HG02623 (cell line): ENCODE measurements around the gene JADE2.

Source experiments
- ATAC-seq: cut with Tn5 transposase; IDR thresholded peaks from one replicate; pipeline ENCODE4 v1.9.1; 2021; ENCODE audit warnings: moderate library complexity; ENCODE audit not compliant: unreplicated experiment

Gene JADE2

DNA sequence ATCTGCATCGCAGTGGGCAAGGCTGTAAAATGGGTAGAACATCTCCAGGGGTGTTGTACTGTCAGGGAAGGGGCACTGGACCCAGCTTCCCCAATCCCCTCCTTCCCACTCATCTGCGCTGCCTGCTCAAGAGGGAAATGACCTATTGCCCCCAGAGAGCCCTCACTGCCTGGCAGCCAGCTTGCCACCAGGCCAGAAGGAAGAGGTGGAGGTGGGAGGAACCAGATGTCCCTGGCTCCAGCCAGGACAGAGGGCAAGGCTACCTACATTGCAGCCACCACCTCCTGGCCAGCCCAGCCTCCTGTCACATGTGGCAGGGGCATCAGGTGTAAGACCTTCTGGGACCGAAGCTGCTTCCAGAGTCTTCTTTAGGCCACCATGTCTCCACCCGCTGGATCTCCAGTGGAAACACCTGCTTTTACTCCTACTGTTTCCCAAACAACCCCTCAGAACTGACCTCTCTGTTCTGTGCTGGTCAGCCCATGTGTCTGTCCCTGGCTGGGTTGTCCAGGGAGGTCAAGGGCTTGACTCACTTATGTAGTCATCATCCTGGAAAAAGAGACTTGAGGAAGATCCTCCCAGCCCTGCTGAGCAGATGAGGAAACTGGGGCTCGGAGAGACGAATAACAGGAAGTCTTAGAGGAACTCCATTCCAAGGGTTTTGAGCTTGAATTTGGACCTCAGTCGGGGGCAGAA lies 42.3 kb downstream of the JADE2 start:
- no peak for ATAC-seq

GRCh38 chr5:134568337-134568700 lies 42.8 kb downstream of the JADE2 start:
- no peak for ATAC-seq

GRCh38 chr5:134568761-134569695 lies 43.6 kb downstream of the JADE2 start:
- no peak for ATAC-seq

- no peak for ATAC-seq
Measured at GRCh38 chr5:134569758-134570364, 44.4 kb downstream of the JADE2 start.

- ATAC-seq: no peak
Measured at GRCh38 chr5:134570365-134570758, 44.9 kb downstream of the JADE2 start.

- ATAC-seq: no peak
Measured at GRCh38 chr5:134570886-134571285, 45.4 kb downstream of the JADE2 start.

- ATAC-seq: no peak
Measured at GRCh38 chr5:134571693-134572405, 46.4 kb downstream of the JADE2 start.

DNA sequence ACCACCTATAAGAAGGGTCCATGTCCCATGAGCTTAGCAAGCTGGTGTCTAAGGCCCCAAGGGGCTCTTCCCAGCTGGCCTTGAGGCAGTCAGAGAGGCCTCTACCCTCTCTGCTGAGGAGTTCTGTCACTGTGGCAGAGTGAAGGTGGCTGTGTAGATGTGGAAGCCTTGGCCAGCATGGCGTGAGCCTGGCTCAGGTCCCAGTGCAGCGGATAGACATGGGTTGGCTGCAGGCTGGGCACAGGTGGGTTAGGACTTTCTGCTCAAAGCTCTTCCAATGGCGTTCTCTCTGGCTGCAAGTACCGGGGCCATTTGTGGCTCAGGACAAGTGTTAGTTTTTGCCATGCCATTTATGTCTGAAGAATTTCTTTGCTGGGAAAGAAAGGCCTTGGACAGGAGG lies 47.3 kb downstream of the JADE2 start:
- no peak for ATAC-seq

- no peak for ATAC-seq
Measured at GRCh38 chr5:134574521-134574920, 49.1 kb downstream of the JADE2 start.

DNA sequence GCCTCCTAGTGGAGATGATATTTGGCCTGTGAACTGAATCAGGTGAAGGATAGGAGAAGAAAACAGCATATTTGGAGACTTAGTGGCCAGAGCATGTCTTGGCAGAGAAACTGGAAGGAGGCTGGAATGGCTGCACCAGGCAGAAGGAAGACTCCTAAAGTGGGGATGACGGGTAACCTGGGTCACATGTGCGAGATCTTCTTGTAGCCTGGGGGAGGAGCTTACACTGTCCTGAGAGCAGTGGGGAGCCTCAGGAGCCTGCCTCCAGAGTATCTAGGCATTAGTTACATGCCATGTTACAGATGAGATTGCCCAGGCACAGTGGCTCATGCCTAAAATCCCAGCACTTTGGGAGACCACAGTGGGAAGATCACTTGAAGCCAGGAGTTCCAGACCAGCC lies 49.8 kb downstream of the JADE2 start:
- ATAC-seq: no peak

DNA sequence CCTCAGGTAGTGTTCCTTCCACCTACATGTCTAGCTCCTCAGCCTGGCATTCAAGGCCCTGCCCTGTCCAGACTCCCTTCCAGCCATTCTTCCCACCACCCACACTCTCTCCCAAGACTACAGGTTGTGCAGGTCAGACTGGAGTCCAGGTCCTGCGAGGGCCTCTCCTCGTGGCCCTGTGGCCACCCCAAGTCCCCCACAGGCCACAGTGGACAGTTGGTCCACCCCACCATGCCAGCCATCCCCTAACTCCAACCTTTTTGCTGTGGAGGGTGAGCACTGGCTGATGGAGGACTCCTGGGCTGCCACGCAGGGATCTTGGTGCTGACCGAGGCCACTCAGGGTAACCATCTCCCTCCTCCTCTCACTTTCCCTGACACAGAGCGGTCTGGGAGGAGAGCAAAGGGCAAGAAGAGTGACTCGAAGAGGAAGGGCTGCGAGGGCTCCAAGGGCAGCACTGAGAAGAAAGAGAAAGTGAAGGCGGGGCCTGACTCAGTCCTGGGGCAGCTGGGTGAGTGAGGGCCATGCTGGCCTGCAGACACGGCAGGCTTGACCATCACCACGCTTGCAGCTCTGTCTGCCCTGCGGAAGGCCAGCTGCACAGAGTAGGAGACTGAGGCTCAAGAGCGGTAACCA lies 51.0 kb downstream of the JADE2 start:
- no peak for ATAC-seq

DNA sequence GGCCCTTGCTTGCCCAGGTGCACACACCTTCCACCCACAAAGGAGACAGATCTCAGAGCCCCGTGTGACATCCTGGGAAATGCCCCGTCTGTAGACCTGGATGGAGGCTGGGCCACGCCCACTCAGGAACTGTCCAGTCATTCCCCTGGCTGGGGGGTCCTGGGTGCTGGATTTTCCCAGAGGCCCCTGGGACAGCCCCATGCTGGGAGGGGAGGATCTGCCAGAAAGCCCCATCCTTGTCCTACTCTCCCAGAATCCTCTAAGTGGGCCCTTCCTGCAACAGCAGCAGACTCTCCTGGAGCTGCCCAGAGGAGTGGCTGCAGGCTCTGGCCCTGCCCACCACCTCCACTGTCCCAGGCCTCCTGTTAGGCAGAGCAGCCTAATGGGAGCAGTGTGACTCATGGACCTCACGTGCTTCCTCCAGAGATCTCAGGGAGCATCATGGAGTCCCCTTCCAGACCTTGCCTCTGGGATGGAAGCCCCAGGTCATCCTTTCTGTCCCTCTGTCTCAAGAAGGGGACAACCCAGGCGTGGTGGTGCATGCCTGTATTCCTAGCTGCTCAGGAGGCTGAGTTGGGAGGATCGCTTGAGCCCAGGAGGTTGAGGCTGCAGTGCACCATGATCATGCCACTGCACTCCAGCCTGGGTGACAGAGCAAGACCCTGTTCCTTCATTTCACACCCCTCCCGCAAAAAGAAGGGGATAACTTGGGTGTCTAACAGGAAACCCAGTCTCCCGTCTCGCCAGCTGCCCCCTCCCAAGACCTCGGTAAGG lies 51.7 kb downstream of the JADE2 start:
- ATAC-seq: no peak

GRCh38 chr5:134577796-134578577 lies 52.5 kb downstream of the JADE2 start:
- ATAC-seq: no peak

DNA sequence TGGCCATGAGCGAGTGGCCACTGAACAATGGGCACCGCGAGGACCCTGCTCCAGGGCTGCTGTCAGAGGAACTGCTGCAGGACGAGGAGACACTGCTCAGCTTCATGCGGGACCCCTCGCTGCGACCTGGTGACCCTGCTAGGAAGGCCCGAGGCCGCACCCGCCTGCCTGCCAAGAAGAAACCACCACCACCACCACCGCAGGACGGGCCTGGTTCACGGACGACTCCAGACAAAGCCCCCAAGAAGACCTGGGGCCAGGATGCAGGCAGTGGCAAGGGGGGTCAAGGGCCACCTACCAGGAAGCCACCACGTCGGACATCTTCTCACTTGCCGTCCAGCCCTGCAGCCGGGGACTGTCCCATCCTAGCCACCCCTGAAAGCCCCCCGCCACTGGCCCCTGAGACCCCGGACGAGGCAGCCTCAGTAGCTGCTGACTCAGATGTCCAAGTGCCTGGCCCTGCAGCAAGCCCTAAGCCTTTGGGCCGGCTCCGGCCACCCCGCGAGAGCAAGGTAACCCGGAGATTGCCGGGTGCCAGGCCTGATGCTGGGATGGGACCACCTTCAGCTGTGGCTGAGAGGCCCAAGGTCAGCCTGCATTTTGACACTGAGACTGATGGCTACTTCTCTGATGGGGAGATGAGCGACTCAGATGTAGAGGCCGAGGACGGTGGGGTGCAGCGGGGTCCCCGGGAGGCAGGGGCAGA lies 53.3 kb downstream of the JADE2 start:
- no peak for ATAC-seq

DNA sequence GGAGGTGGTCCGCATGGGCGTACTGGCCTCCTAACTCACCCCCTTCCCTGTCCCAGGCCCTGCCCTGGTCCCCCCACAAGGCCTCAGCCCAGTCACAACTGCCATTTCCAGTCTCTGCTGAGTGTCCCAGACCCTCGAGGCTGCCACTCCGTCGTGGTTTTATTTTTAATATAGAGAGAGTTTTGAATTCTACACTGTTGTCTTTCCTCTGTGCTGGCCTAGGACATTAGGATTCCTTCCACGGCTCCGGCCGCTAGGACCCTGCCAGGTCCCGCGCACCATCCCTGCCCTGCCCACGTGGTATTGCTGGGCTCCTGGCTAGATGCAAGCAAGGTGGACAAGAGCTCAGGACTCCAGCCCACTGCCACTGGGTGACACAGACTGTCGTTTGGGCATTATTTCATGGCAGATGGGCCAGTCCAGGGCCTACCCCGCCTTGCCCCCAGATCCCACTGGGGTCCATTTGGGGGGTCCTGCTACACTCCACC lies 53.9 kb downstream of the JADE2 start:
- no peak for ATAC-seq

GRCh38 chr5:134580001-134580460 lies 54.6 kb downstream of the JADE2 start:
- ATAC-seq: no peak

GRCh38 chr5:134581241-134581981 lies 55.9 kb downstream of the JADE2 start:
- no peak for ATAC-seq

DNA sequence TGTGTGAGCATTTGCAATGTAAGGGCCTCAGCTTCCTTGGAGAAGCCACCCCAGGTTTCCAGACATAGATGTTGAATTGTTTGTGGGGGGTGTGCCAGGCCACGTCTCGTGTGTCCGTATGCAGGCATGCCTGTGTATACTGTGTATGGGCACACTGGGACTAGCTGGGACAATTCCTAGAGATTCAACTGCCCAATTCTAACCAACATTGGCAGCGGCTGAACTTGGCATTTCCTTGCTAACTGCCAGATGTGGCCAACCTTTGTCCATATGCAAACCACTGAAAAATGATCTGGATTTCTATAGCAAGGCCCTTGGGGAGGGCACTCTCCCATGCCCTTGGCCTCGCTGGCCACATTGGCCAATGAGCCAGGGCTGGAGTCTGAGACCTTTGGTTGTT lies 56.8 kb downstream of the JADE2 start:
- no peak for ATAC-seq
